GM23248 (cell line): ENCODE measurements around the gene XKRX.

Source experiments
- EZH2 ChIP-seq: fragments of 200-600 bp; sonication (generic); IDR thresholded peaks from 2 replicates; pipeline ENCODE4 v1.6.1; 2018; ENCODE audit warnings: antibody characterized with exemption, mild to moderate bottlenecking; ENCODE audit not compliant: insufficient read depth, poor library complexity, severe bottlenecking
- EZH2phosphoT487 ChIP-seq: fragments of 200-600 bp; sonication (generic); IDR thresholded peaks from 2 replicates; pipeline ENCODE4 v1.6.1; 2018; ENCODE audit warnings: antibody characterized with exemption, moderate library complexity, mild to moderate bottlenecking, low read depth; ENCODE audit not compliant: insufficient read depth

DNA sequence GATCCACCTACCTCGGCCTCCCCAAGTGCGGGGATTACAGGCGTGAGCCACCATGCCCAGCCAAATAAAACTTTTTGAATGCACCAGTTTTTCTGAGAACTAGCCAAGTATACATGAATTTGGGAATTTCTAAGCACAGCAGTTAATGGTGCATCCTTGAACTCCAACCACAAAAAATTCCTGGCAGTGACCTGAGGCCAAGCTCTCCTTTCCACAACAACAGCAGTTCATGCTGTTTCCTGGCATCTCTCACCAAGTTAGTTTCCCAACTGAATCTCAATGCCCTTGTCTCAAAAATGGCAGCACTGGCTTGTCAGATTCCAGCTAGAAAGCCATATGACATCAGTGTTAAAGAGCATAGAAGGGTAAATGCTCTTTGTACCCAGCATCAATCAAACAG is 15.9 kb upstream of the XKRX start:
- no peak for TF ChIP-seq EZH2
- no peak for TF ChIP-seq EZH2phosphoT487
